Endodermal cell (in vitro differentiated cells): Measurements from ENCODE around the gene CHD9. TPM values are rescaled to one million over a fixed set of nuclear protein-coding genes. Genes with fewer than 3 reads are reported as not detected.
A peak's percentile ranks its signal among the peaks of the same experiment; 100 is the strongest.

Experiments
- DNase-seq: peaks from one replicate; pipeline ENCODE4 v3.0.0-alpha.2; 2017
- H3K27ac ChIP-seq: 2 replicates; pipeline ENCODE4 v1.5.1; 2013; ENCODE audit warnings: mild to moderate bottlenecking, low read depth, low read length, moderate library complexity
- H3K27me3 ChIP-seq: 2 replicates; pipeline ENCODE4 v1.6.1; 2013; ENCODE audit warnings: mild to moderate bottlenecking, low read length, moderate library complexity; ENCODE audit not compliant: insufficient read depth, control insufficient read depth, poor library complexity, severe bottlenecking
- H3K36me3 ChIP-seq: 2 replicates; pipeline ENCODE4 v1.7.0; 2013; ENCODE audit warnings: mild to moderate bottlenecking, low read length, moderate library complexity; ENCODE audit not compliant: control insufficient read depth, insufficient read depth
- H3K4me1 ChIP-seq: one replicate; pipeline ENCODE4 v1.7.0; 2013; ENCODE audit warnings: low read length; ENCODE audit not compliant: control insufficient read depth, insufficient read depth
- H3K4me3 ChIP-seq: 2 replicates; pipeline ENCODE4 v1.5.1; 2013; ENCODE audit warnings: mild to moderate bottlenecking, low read length, moderate library complexity
- H3K9ac ChIP-seq: 2 replicates; pipeline ENCODE4 v1.6.1; 2013; ENCODE audit warnings: mild to moderate bottlenecking, low read length, moderate library complexity; ENCODE audit not compliant: poor library complexity, severe bottlenecking; ENCODE audit errors: extremely low read depth
- H3K9me3 ChIP-seq: 2 replicates; pipeline ENCODE4 v1.6.1; 2013; ENCODE audit warnings: mild to moderate bottlenecking, low read length, moderate library complexity; ENCODE audit not compliant: control insufficient read depth
- H3K27ac Mint-ChIP-seq: 2 replicates; pipeline ENCODE4 v1.8.0; 2020; ENCODE audit warnings: mixed read lengths
- H3K27me3 Mint-ChIP-seq: 2 replicates; pipeline ENCODE4 v1.8.0; 2021; ENCODE audit warnings: mild to moderate bottlenecking, mixed read lengths; ENCODE audit not compliant: insufficient read depth
- H3K36me3 Mint-ChIP-seq: 2 replicates; pipeline ENCODE4 v1.8.0; 2020; ENCODE audit warnings: low read depth, mixed read lengths
- H3K4me1 Mint-ChIP-seq: 2 replicates; pipeline ENCODE4 v1.8.0; 2020; ENCODE audit warnings: mixed read lengths
- H3K4me3 Mint-ChIP-seq: 2 replicates; pipeline ENCODE4 v1.8.0; 2020; ENCODE audit warnings: mild to moderate bottlenecking, moderate library complexity, mixed read lengths
- H3K9me3 Mint-ChIP-seq: 2 replicates; pipeline ENCODE4 v1.8.0; 2020; ENCODE audit warnings: mild to moderate bottlenecking, mixed read lengths
- CTCF ChIP-seq: fragments of 200-600 bp; sonication (generic); conservative IDR thresholded peaks from 2 replicates; pipeline ENCODE4 v1.5.0; 2021; ENCODE audit warnings: antibody characterized with exemption, mild to moderate bottlenecking
- WGBS, 2 experiments: methylation state at CpG; one replicate each; pipeline versions ENCODE4 v1.1.5 to v1.1.7; 2013; ENCODE audit warnings: missing lambda C conversion rate in 2 of 2, mixed read lengths in 1 of 2; ENCODE audit not compliant: insufficient coverage in 1 of 2, insufficient read length in 1 of 2; 5-methylcytosine and 5-hydroxymethylcytosine counted together
- total RNA-seq, 2 donors: library from RNA; stranded (reverse); fragmentation: NEBNext Ultra II Directional in 1 of 2; extraction: Animal tissue kit (Norgen Biotek cat#: 25700) in 1 of 2; gene quantifications; 2 replicates in 1 of 2; 3 replicates in 1 of 2; pipeline ENCODE4 v1.2.1, GENCODE V29; 2021

Gene CHD9
- total RNA-seq, 2 donors from 2014 or later: 36.8 to 40.5 TPM

GRCh38 chr16:53219795-53220454, 165.1 kb downstream of the CHD9 start:
- 88 to 100% methylated on average over 1 of the region's 2 CpGs for WGBS, 2 experiments
- Histone ChIP-seq H3K36me3 (peaks cover 50% of the 10 kb centered on the region), H3K27ac (no peak overlapping the region), H3K4me1 (no peaks in the 10 kb centered on the region), H3K27me3 (no peaks in the 10 kb centered on the region), H3K4me3 (no peak overlapping the region), H3K9me3 (no peaks in the 10 kb centered on the region), H3K9ac (no peak overlapping the region)
- H3K4me3 Mint-ChIP-seq: no peak overlapping the region
- no peak overlapping the region for H3K27ac Mint-ChIP-seq
- no peak for TF ChIP-seq CTCF
- H3K27me3 Mint-ChIP-seq: no peaks in the 10 kb centered on the region
- no peak for DNase-seq
- no peaks in the 10 kb centered on the region for H3K4me1 Mint-ChIP-seq
- H3K36me3 Mint-ChIP-seq: peaks cover 2% of the 10 kb centered on the region
- H3K9me3 Mint-ChIP-seq: no peaks in the 10 kb centered on the region

- H3K36me3 ChIP-seq: peaks cover 51% of the 10 kb centered on the region
- H3K27me3 ChIP-seq: no peaks in the 10 kb centered on the region
- H3K4me3 ChIP-seq: no peak overlapping the region
- Mint-ChIP-seq H3K36me3 (peaks cover 2% of the 10 kb centered on the region), H3K9me3 (no peaks in the 10 kb centered on the region), H3K4me3 (no peak overlapping the region), H3K27me3 (no peaks in the 10 kb centered on the region), H3K4me1 (no peaks in the 10 kb centered on the region), H3K27ac (no peak overlapping the region)
- H3K27ac ChIP-seq: no peak overlapping the region
- TF ChIP-seq CTCF: peak; percentile 63
- no peak overlapping the region for H3K9ac ChIP-seq
- peak; percentile 46 for DNase-seq
- no peaks in the 10 kb centered on the region for H3K9me3 ChIP-seq
- 80 to 93% methylated on average over 1 to 2 of the region's 2 CpGs for whole genome bisulfite sequencing, 2 experiments
- H3K4me1 ChIP-seq: no peaks in the 10 kb centered on the region
Observed at GRCh38 chr16:53220585-53220984, 165.8 kb downstream of the CHD9 start.

- Mint-ChIP-seq H3K27me3 (no peaks in the 10 kb centered on the region), H3K27ac (peak overlapping the region; percentile 64), H3K36me3 (peaks cover 18% of the 10 kb centered on the region), H3K4me3 (no peak overlapping the region), H3K4me1 (no peaks in the 10 kb centered on the region), H3K9me3 (no peaks in the 10 kb centered on the region)
- 92% methylated on average over 2 of the region's 2 CpGs; no CpG with 5 or more reads in 1 of the 2 experiments for WGBS, 2 experiments
- no peak for DNase-seq
- Histone ChIP-seq H3K4me1 (no peaks in the 10 kb centered on the region), H3K27me3 (no peaks in the 10 kb centered on the region), H3K9me3 (no peaks in the 10 kb centered on the region), H3K36me3 (peaks cover 74% of the 10 kb centered on the region), H3K4me3 (no peak overlapping the region), H3K9ac (no peak overlapping the region), H3K27ac (no peak overlapping the region)
- TF ChIP-seq CTCF: no peak
Observed at GRCh38 chr16:53224951-53225533, 170.3 kb downstream of the CHD9 start.
